Measurements from ENCODE around the gene FCRL2. TPM values are rescaled to one million over a fixed set of nuclear protein-coding genes. Genes with fewer than 3 reads are reported as not detected.

The FCRL2 gene, protein sequence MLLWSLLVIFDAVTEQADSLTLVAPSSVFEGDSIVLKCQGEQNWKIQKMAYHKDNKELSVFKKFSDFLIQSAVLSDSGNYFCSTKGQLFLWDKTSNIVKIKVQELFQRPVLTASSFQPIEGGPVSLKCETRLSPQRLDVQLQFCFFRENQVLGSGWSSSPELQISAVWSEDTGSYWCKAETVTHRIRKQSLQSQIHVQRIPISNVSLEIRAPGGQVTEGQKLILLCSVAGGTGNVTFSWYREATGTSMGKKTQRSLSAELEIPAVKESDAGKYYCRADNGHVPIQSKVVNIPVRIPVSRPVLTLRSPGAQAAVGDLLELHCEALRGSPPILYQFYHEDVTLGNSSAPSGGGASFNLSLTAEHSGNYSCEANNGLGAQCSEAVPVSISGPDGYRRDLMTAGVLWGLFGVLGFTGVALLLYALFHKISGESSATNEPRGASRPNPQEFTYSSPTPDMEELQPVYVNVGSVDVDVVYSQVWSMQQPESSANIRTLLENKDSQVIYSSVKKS
- 0.20 TPM for total RNA-seq
- long read RNA-seq = 0 reads

DNA sequence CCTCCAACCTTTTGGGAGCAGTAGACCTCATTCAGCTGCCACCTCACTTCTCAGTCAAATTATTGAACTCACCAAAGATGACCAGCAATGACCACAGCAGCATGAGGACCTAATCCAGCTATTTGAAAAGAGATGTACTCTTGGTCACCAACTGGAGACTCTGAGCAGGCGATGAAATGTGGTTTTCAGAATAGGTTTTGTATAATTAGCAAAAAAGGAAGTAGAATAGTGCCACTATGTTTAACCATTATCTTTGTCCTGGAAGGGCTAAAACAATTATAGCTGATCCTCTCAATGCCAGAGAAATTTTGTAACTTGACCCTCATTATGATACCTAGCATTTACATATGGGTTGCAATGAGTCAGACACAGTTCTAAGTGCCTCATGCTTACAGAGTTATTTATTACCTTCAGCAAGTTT lies at the start of gene FCRL2:
FCRL2 (minus strand) TSS at position 162 of the 421 bp plus-strand sequence; CDS start at position 103, 59 bp downstream.
- TF ChIP-seq, protein P1, sequence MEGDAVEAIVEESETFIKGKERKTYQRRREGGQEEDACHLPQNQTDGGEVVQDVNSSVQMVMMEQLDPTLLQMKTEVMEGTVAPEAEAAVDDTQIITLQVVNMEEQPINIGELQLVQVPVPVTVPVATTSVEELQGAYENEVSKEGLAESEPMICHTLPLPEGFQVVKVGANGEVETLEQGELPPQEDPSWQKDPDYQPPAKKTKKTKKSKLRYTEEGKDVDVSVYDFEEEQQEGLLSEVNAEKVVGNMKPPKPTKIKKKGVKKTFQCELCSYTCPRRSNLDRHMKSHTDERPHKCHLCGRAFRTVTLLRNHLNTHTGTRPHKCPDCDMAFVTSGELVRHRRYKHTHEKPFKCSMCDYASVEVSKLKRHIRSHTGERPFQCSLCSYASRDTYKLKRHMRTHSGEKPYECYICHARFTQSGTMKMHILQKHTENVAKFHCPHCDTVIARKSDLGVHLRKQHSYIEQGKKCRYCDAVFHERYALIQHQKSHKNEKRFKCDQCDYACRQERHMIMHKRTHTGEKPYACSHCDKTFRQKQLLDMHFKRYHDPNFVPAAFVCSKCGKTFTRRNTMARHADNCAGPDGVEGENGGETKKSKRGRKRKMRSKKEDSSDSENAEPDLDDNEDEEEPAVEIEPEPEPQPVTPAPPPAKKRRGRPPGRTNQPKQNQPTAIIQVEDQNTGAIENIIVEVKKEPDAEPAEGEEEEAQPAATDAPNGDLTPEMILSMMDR (IDR thresholded peaks at IDR 0.05) = no peak
- no peaks in the 10 kb centered on the region for H3K4me1 ChIP-seq
- intact Hi-C loops (cut with DNase I) = no loop called here
- no peak within 1 kb of the TSS for H3K4me3 ChIP-seq
- DNase-seq = no peak
- no peak for ATAC-seq
- no peaks in the 10 kb centered on the region for H3K9me3 ChIP-seq
- no peaks in the 10 kb centered on the region for H3K27me3 ChIP-seq
- no peaks in the 10 kb centered on the region for H3K36me3 ChIP-seq
- no peak within 1 kb of the TSS for H3K27ac ChIP-seq

DNA sequence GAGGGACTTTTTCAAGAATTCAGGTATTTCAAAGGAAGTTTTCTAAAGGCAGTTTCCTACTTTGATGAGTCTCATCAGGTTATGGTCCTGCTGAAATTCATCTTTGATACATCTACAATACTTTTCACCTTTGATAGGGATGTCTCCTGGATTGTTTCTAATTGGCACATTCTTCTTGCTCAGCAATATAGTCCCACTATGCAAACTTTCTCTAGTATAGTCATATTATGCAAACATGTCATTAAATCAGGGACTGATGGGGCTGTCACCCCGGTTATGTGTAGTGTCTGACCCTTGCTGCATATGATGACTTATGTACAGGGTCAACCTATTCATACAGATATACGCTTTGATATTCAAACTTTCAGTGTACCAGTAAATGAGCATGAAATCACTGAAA lies 43.4 kb upstream of the FCRL2 start:
- no peak overlapping the region for H3K4me3 ChIP-seq
- no peaks in the 10 kb centered on the region for H3K36me3 ChIP-seq
- H3K27ac ChIP-seq = no peak overlapping the region
- no peaks in the 10 kb centered on the region for H3K9me3 ChIP-seq
- TF ChIP-seq, protein P1 (IDR thresholded peaks at IDR 0.05) = no peak
- no peaks in the 10 kb centered on the region for H3K27me3 ChIP-seq
- DNase-seq (no peak), ATAC-seq (no peak)
- intact Hi-C loops (cut with DNase I) = no loop called here
- H3K4me1 ChIP-seq = no peaks in the 10 kb centered on the region

DNA sequence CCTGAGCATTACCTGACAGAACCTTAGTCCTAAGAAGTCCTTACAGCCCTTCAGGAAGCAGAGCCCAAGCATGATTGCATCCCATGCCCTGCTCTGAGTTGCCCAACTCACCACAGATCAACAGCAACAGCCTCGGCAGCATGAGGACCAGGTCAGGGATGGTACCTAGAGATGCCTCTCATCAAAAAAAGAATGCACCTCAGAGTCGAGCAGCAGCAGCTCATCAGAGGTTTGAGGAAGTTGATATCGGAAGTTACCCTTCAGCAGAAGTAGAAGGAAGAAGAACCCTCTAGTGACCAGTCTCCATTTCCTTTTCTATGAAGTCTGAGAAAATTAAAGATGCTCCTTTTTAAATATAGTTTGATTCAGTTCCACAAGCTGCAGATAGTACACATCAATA lies 43.0 kb upstream of the FCRL2 start, which contains the start of gene FCRL1:
FCRL1 (minus strand) TSS at position 225 of the 400 bp plus-strand sequence; CDS start at position 142, 83 bp downstream.
- Histone ChIP-seq H3K4me1 (no peaks in the 10 kb centered on the region), H3K9me3 (no peaks in the 10 kb centered on the region), H3K4me3 (no peak within 1 kb of the TSS), H3K27ac (no peak within 1 kb of the TSS), H3K36me3 (no peaks in the 10 kb centered on the region), H3K27me3 (no peaks in the 10 kb centered on the region)
- ATAC-seq = peak; percentile 68
- TF ChIP-seq, protein P1 (IDR thresholded peaks at IDR 0.05) = no peak
- no peak for DNase-seq
- intact Hi-C loops (cut with DNase I) = no loop called here

DNA sequence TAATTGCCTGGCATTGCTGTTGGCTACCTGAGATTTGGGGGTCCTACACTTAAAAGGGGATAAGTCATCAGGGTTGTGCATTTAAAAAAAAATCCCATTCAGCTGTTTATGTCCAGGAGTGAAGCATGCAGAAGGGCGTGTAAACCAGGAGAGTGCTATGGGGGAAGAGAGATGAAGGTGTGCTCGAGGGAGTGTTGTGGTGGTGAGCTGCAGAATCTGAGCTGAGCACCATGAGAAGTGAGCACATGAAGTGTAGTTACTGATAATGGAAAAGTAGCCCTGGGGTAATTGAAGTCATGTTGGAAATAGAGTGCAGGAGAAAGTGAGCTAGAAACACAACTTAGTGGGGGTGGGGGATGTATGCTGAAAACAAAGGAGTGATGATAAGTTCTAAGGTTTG lies 42.3 kb upstream of the FCRL2 start:
- H3K27ac ChIP-seq = no peak overlapping the region
- H3K36me3 ChIP-seq = no peaks in the 10 kb centered on the region
- no peaks in the 10 kb centered on the region for H3K9me3 ChIP-seq
- DNase-seq = no peak
- TF ChIP-seq, protein P1 (IDR thresholded peaks at IDR 0.05) = no peak
- H3K4me3 ChIP-seq = no peak overlapping the region
- no peak for ATAC-seq
- intact Hi-C loops (cut with DNase I) = no loop called here
- H3K4me1 ChIP-seq = no peaks in the 10 kb centered on the region
- no peaks in the 10 kb centered on the region for H3K27me3 ChIP-seq

DNA sequence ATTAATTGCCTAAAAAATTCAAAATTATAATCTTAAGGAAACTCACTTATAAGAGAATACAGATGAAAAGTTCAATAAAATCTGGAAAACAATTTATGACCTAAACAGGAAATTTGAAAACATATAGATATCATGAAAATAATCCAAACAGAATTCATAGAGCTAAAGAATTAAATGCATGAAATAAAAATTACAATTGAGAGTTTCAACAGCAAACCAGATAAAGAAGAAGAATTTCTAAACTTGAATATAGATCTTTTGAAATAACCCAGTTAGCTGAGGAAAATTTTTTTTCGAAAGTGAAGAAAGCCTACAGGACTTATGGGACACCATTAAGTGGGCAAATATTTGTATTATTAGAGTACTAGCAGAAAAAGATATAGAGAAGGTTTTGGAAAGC lies 36.3 kb upstream of the FCRL2 start:
- no peak overlapping the region for H3K4me3 ChIP-seq
- TF ChIP-seq, protein P1 (IDR thresholded peaks at IDR 0.05) = no peak
- H3K9me3 ChIP-seq = peaks cover 7% of the 10 kb centered on the region
- intact Hi-C loops (cut with DNase I) = no loop called here
- no peaks in the 10 kb centered on the region for H3K4me1 ChIP-seq
- no peaks in the 10 kb centered on the region for H3K27me3 ChIP-seq
- DNase-seq = no peak
- no peak for ATAC-seq
- no peaks in the 10 kb centered on the region for H3K36me3 ChIP-seq
- no peak overlapping the region for H3K27ac ChIP-seq

Measured in upper lobe of right lung (tissue), 1 donor.